GDM1 (cell line): ENCODE data around the gene AGPAT1.
A peak's percentile ranks its signal among the peaks of the same experiment; 100 is the strongest.
"Not testable (repeated sequence)": the region's sequence is repeated elsewhere in the genome, so short reads cannot be mapped to it uniquely, and the experiment has no call there.

Experiments
- DNase-seq: peaks from one replicate; lab custom pipeline; 2025; lab: John Stamatoyannopoulos, UW

The AGPAT1 gene

GRCh38 chr6:32175711-32176475, at the start of gene AGPAT1:
TSS of gene AGPAT1 (minus strand) at chr6:32176084. CDS start at chr6:32171496, 4,588 bp downstream.
- peak; percentile 90 for DNase-seq

GRCh38 chr6:32224696-32225095, 48.8 kb upstream of the AGPAT1 start:
- DNase-seq, result no peak

GRCh38 chr6:32223258-32224235, 47.7 kb upstream of the AGPAT1 start, which contains the start of gene NOTCH4:
TSS of gene NOTCH4 (minus strand) at chr6:32224067. CDS start at chr6:32223928, 139 bp downstream.
- DNase-seq, result no peak

- no peak for DNase-seq
Measured at GRCh38 chr6:32222333-32223230, 46.7 kb upstream of the AGPAT1 start.

GRCh38 chr6:32220021-32220420, 44.1 kb upstream of the AGPAT1 start:
- DNase-seq, result no peak

GRCh38 chr6:32218167-32218566, 42.3 kb upstream of the AGPAT1 start:
- DNase-seq, result no peak

- DNase-seq, result no peak
Measured at GRCh38 chr6:32216998-32217397, 41.1 kb upstream of the AGPAT1 start.

- DNase-seq, result no peak
Measured at GRCh38 chr6:32216285-32216684, 40.4 kb upstream of the AGPAT1 start.

GRCh38 chr6:32215617-32216016, 39.7 kb upstream of the AGPAT1 start:
- no peak for DNase-seq

- no peak for DNase-seq
Measured at GRCh38 chr6:32214126-32214525, 38.2 kb upstream of the AGPAT1 start.

- DNase-seq, result no peak
Measured at GRCh38 chr6:32213649-32214048, 37.8 kb upstream of the AGPAT1 start.

- no peak for DNase-seq
Measured at GRCh38 chr6:32212076-32212760, 36.3 kb upstream of the AGPAT1 start.

- DNase-seq, result not testable (repeated sequence)
Measured at GRCh38 chr6:32211432-32211831, 35.5 kb upstream of the AGPAT1 start.

- no peak for DNase-seq
Measured at GRCh38 chr6:32210191-32210601, 34.3 kb upstream of the AGPAT1 start.

GRCh38 chr6:32208996-32209395, 33.1 kb upstream of the AGPAT1 start:
- DNase-seq, result no peak

GRCh38 chr6:32204268-32204715, 28.4 kb upstream of the AGPAT1 start:
- no peak for DNase-seq

- no peak for DNase-seq
Measured at GRCh38 chr6:32203426-32204267, 27.8 kb upstream of the AGPAT1 start.

GRCh38 chr6:32202186-32202585, 26.3 kb upstream of the AGPAT1 start:
- no peak for DNase-seq

GRCh38 chr6:32200711-32201475, 25.0 kb upstream of the AGPAT1 start:
- no peak for DNase-seq
